ENCODE results near the gene CHI3L1. TPM values are rescaled to one million over a fixed set of nuclear protein-coding genes. Genes with fewer than 3 reads are reported as not detected.

The CHI3L1 gene
- total RNA-seq, 1 donor: 273 TPM

GRCh38 chr1:203185585-203185984, 919 bp downstream of the CHI3L1 start:
- DNase-seq (ENCODE audit: insufficient read length, low spot score, missing footprints): peak; percentile 62
- TF ChIP-seq, protein P1, sequence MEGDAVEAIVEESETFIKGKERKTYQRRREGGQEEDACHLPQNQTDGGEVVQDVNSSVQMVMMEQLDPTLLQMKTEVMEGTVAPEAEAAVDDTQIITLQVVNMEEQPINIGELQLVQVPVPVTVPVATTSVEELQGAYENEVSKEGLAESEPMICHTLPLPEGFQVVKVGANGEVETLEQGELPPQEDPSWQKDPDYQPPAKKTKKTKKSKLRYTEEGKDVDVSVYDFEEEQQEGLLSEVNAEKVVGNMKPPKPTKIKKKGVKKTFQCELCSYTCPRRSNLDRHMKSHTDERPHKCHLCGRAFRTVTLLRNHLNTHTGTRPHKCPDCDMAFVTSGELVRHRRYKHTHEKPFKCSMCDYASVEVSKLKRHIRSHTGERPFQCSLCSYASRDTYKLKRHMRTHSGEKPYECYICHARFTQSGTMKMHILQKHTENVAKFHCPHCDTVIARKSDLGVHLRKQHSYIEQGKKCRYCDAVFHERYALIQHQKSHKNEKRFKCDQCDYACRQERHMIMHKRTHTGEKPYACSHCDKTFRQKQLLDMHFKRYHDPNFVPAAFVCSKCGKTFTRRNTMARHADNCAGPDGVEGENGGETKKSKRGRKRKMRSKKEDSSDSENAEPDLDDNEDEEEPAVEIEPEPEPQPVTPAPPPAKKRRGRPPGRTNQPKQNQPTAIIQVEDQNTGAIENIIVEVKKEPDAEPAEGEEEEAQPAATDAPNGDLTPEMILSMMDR (IDR thresholded peaks at IDR 0.05; ENCODE audit: extremely low read depth, low read depth, low read length): no peak
- no peak overlapping the region for H3K27ac ChIP-seq (ENCODE audit: low read depth, low read length)
- no peaks in the 10 kb centered on the region for H3K9me3 ChIP-seq (ENCODE audit: low read depth, low read length)
- H3K4me3 ChIP-seq (ENCODE audit: insufficient read depth, low read length): no peak overlapping the region
- no peaks in the 10 kb centered on the region for H3K27me3 ChIP-seq (ENCODE audit: insufficient read depth, low read length)
- no peaks in the 10 kb centered on the region for H3K36me3 ChIP-seq (ENCODE audit: insufficient read depth, low read length)
- H4K20me1 ChIP-seq (ENCODE audit: insufficient read depth, low read length): no peaks in the 10 kb centered on the region
- no peaks in the 10 kb centered on the region for H3K79me2 ChIP-seq (ENCODE audit: insufficient read depth, low read length)
- no peak overlapping the region for H3K4me2 ChIP-seq (ENCODE audit: insufficient read depth, low read length)
- no peak overlapping the region for H2AFZ ChIP-seq (ENCODE audit: low read length)
- peaks cover 22% of the 10 kb centered on the region for H3K4me1 ChIP-seq (ENCODE audit: insufficient read depth, low read length)

DNA sequence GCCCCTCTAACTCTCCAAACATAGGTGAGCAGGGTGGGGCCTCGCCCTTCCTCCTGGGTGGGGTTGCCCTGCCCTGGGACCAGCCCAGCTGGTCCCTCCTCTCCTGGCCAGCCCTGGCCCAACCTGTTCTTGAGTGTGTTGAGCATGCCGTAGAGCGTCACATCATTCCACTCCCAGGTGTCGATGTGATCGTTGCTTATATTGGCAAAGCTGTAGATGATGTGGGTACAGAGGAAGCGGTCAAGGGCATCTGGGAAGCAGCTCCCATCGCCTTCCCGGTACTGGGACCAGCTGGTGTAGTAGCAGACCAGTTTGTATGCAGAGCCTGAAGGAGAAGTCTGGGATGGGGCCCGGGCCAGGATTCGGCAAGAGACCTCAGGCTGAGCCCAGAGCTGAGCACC, 1.4 kb downstream of the CHI3L1 start:
- Histone ChIP-seq H3K27ac (ENCODE audit: low read depth, low read length) (no peak overlapping the region), H3K4me3 (ENCODE audit: insufficient read depth, low read length) (no peak overlapping the region), H3K4me1 (ENCODE audit: insufficient read depth, low read length) (peaks cover 17% of the 10 kb centered on the region), H3K4me2 (ENCODE audit: insufficient read depth, low read length) (no peak overlapping the region), H3K36me3 (ENCODE audit: insufficient read depth, low read length) (no peaks in the 10 kb centered on the region), H2AFZ (ENCODE audit: low read length) (no peak overlapping the region), H4K20me1 (ENCODE audit: insufficient read depth, low read length) (no peaks in the 10 kb centered on the region), H3K9me3 (ENCODE audit: low read depth, low read length) (no peaks in the 10 kb centered on the region), H3K27me3 (ENCODE audit: insufficient read depth, low read length) (no peaks in the 10 kb centered on the region), H3K79me2 (ENCODE audit: insufficient read depth, low read length) (no peaks in the 10 kb centered on the region)
- TF ChIP-seq, protein P1 (IDR thresholded peaks at IDR 0.05; ENCODE audit: extremely low read depth, low read depth, low read length): no peak
- peak; percentile 13 for DNase-seq (ENCODE audit: insufficient read length, low spot score, missing footprints)

DNA sequence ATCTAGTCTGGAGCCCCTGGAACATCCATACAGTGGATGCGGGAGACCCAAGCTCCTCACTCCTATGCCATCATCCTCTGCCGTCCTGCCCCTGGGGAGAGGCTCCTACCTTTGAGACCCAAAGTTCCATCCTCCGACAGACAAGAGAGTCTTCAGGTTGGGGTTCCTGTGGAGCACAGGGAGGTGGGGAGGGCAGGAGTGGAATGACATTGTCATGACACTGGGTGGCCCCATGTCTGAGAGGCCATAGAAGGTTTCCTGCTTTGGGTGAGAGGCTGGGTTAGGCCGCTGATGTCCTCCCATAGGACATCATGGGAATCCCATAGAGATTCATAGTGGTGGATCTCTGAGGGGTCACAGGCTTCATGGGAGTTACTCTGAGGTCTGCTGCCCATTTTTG, 2.0 kb downstream of the CHI3L1 start:
- no peaks in the 10 kb centered on the region for H3K79me2 ChIP-seq (ENCODE audit: insufficient read depth, low read length)

GRCh38 chr1:203183828-203184227, 2.7 kb downstream of the CHI3L1 start:
- TF ChIP-seq, protein P1 (IDR thresholded peaks at IDR 0.05; ENCODE audit: extremely low read depth, low read depth, low read length): no peak

More for the DNA sequence above, 2.0 kb downstream of the CHI3L1 start:
- Histone ChIP-seq H3K4me3 (ENCODE audit: insufficient read depth, low read length) (no peak overlapping the region), H3K4me1 (ENCODE audit: insufficient read depth, low read length) (peaks cover 11% of the 10 kb centered on the region), H2AFZ (ENCODE audit: low read length) (no peak overlapping the region), H3K27me3 (ENCODE audit: insufficient read depth, low read length) (no peaks in the 10 kb centered on the region), H3K36me3 (ENCODE audit: insufficient read depth, low read length) (no peaks in the 10 kb centered on the region), H3K27ac (ENCODE audit: low read depth, low read length) (no peak overlapping the region), H4K20me1 (ENCODE audit: insufficient read depth, low read length) (no peaks in the 10 kb centered on the region), H3K4me2 (ENCODE audit: insufficient read depth, low read length) (no peak overlapping the region), H3K9me3 (ENCODE audit: low read depth, low read length) (no peaks in the 10 kb centered on the region)
- TF ChIP-seq, protein P1 (IDR thresholded peaks at IDR 0.05; ENCODE audit: extremely low read depth, low read depth, low read length): no peak
- DNase-seq (ENCODE audit: insufficient read length, low spot score, missing footprints): no peak

More at GRCh38 chr1:203183828-203184227, 2.7 kb downstream of the CHI3L1 start:
- no peaks in the 10 kb centered on the region for H3K36me3 ChIP-seq (ENCODE audit: insufficient read depth, low read length)
- H3K4me3 ChIP-seq (ENCODE audit: insufficient read depth, low read length): no peak overlapping the region
- H3K79me2 ChIP-seq (ENCODE audit: insufficient read depth, low read length): no peaks in the 10 kb centered on the region
- no peak overlapping the region for H2AFZ ChIP-seq (ENCODE audit: low read length)
- peak; percentile 47 for DNase-seq (ENCODE audit: insufficient read length, low spot score, missing footprints)
- H4K20me1 ChIP-seq (ENCODE audit: insufficient read depth, low read length): no peaks in the 10 kb centered on the region
- no peak overlapping the region for H3K4me2 ChIP-seq (ENCODE audit: insufficient read depth, low read length)
- H3K27me3 ChIP-seq (ENCODE audit: insufficient read depth, low read length): no peaks in the 10 kb centered on the region
- H3K4me1 ChIP-seq (ENCODE audit: insufficient read depth, low read length): peaks cover 10% of the 10 kb centered on the region
- H3K27ac ChIP-seq (ENCODE audit: low read depth, low read length): no peak overlapping the region
- no peaks in the 10 kb centered on the region for H3K9me3 ChIP-seq (ENCODE audit: low read depth, low read length)
